ENCODE measurements around the gene ONECUT2. TPM values are rescaled to one million over a fixed set of nuclear protein-coding genes. Genes with fewer than 3 reads are reported as not detected.

The ONECUT2 gene
- total RNA-seq, 4 donors from 2014 or later: under 0.01 to 0.09 (median 0.04) TPM; not detected in 1

GRCh38 chr18:57534511-57534909 lies 99.3 kb downstream of the ONECUT2 start:
- H3K27me3 ChIP-seq: peaks cover 0 to 2% (median 0%) of the 10 kb centered on the region in 4 donors
- no peak overlapping the region for H3K4me3 ChIP-seq
- H3K36me3 ChIP-seq: no peaks in the 10 kb centered on the region
- no peak overlapping the region for H3K27ac ChIP-seq
- intact Hi-C loops (cut with DNase I): no loop called here
- DNase-seq: no peak
- H3K4me1 ChIP-seq: peaks cover 0 to 8% (median 3%) of the 10 kb centered on the region in 3 donors
- TF ChIP-seq POLR2A (IDR thresholded peaks at IDR 0.05) (no peak), CTCF (IDR thresholded peaks at IDR 0.05) (no peak)
- no peaks in the 10 kb centered on the region for H3K9me3 ChIP-seq

GRCh38 chr18:57538614-57539013 lies 103.4 kb downstream of the ONECUT2 start:
- no peaks in the 10 kb centered on the region for H3K36me3 ChIP-seq
- TF ChIP-seq POLR2A (IDR thresholded peaks at IDR 0.05) (no peak), CTCF (IDR thresholded peaks at IDR 0.05) (no peak)
- intact Hi-C loops (cut with DNase I): no loop called here
- no peaks in the 10 kb centered on the region for H3K9me3 ChIP-seq
- no peak overlapping the region for H3K4me3 ChIP-seq
- no peak overlapping the region for H3K27ac ChIP-seq
- WGBS, 2 donors: 74 to 78% methylated on average over 3 of the region's 3 CpGs
- H3K27me3 ChIP-seq: peaks cover 0 to 2% (median 0%) of the 10 kb centered on the region in 4 donors
- H3K4me1 ChIP-seq: peaks cover 0 to 1% (median 0%) of the 10 kb centered on the region in 3 donors
- no peak for DNase-seq

- no peak for TF ChIP-seq CTCF (IDR thresholded peaks at IDR 0.05)
- TF ChIP-seq POLR2A (IDR thresholded peaks at IDR 0.05): no peak
- no peaks in the 10 kb centered on the region for H3K4me1 ChIP-seq
- intact Hi-C loops (cut with DNase I): no loop called here
- no peak for DNase-seq
- H3K27me3 ChIP-seq: peaks cover 0 to 2% (median 0%) of the 10 kb centered on the region in 4 donors
- H3K9me3 ChIP-seq: no peaks in the 10 kb centered on the region
- WGBS, 2 donors: 75 to 100% methylated on average over 1 to 2 of the region's 4 CpGs
- H3K27ac ChIP-seq: no peak overlapping the region
- no peak overlapping the region for H3K4me3 ChIP-seq
- no peaks in the 10 kb centered on the region for H3K36me3 ChIP-seq
Observed at GRCh38 chr18:57539702-57540101, 104.5 kb downstream of the ONECUT2 start.

Other genes starting within 250 kb of the ONECUT2 start
- not detected for gene ST8SIA3, start 82.8 kb upstream of the ONECUT2 start, total RNA-seq
- 10 to 100 TPM; 23.1 to 42.2 (median 33.1) TPM for gene FECH, start 151.3 kb downstream of the ONECUT2 start, total RNA-seq
- 100 to 1,000 TPM in 3 of 4 donors, 10 to 100 TPM in 1; 69.6 to 147 (median 121) TPM for gene NARS1, start 186.5 kb downstream of the ONECUT2 start, total RNA-seq

All from esophagus squamous epithelium (tissue), 5 donors.